ENCODE data around the gene ULBP3.

DNA sequence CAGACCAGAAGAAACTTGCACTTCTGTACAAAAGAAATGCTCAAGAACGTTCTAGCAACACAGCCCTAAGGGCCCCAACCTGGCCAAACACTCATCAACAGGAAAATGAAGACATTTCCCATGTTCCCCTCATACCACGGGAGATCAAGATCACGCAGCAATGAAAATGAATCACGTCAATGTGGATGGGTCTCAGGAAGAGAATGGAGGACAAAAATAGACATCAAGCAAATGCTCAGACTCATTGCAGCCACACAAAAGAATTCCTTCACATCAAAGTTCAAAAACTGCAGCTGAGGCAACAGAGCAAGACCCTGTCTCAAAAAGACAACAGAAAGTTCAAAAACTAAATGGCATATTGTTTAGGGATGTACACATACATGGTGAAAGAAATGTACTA, 18.1 kb downstream of the ULBP3 start:
- TF ChIP-seq, protein P1, sequence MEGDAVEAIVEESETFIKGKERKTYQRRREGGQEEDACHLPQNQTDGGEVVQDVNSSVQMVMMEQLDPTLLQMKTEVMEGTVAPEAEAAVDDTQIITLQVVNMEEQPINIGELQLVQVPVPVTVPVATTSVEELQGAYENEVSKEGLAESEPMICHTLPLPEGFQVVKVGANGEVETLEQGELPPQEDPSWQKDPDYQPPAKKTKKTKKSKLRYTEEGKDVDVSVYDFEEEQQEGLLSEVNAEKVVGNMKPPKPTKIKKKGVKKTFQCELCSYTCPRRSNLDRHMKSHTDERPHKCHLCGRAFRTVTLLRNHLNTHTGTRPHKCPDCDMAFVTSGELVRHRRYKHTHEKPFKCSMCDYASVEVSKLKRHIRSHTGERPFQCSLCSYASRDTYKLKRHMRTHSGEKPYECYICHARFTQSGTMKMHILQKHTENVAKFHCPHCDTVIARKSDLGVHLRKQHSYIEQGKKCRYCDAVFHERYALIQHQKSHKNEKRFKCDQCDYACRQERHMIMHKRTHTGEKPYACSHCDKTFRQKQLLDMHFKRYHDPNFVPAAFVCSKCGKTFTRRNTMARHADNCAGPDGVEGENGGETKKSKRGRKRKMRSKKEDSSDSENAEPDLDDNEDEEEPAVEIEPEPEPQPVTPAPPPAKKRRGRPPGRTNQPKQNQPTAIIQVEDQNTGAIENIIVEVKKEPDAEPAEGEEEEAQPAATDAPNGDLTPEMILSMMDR (IDR thresholded peaks at IDR 0.05; ENCODE audit: insufficient read depth, low read length), result no peak
- TF ChIP-seq, protein P2, sequence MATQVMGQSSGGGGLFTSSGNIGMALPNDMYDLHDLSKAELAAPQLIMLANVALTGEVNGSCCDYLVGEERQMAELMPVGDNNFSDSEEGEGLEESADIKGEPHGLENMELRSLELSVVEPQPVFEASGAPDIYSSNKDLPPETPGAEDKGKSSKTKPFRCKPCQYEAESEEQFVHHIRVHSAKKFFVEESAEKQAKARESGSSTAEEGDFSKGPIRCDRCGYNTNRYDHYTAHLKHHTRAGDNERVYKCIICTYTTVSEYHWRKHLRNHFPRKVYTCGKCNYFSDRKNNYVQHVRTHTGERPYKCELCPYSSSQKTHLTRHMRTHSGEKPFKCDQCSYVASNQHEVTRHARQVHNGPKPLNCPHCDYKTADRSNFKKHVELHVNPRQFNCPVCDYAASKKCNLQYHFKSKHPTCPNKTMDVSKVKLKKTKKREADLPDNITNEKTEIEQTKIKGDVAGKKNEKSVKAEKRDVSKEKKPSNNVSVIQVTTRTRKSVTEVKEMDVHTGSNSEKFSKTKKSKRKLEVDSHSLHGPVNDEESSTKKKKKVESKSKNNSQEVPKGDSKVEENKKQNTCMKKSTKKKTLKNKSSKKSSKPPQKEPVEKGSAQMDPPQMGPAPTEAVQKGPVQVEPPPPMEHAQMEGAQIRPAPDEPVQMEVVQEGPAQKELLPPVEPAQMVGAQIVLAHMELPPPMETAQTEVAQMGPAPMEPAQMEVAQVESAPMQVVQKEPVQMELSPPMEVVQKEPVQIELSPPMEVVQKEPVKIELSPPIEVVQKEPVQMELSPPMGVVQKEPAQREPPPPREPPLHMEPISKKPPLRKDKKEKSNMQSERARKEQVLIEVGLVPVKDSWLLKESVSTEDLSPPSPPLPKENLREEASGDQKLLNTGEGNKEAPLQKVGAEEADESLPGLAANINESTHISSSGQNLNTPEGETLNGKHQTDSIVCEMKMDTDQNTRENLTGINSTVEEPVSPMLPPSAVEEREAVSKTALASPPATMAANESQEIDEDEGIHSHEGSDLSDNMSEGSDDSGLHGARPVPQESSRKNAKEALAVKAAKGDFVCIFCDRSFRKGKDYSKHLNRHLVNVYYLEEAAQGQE (IDR thresholded peaks at IDR 0.05; ENCODE audit: insufficient replicate concordance, low read depth), result no peak
- no peak for TF ChIP-seq POLR2AphosphoS5 (IDR thresholded peaks at IDR 0.05; ENCODE audit: low read depth)
